ENCODE measurements around the gene NPPC. TPM values are rescaled to one million over a fixed set of nuclear protein-coding genes. Genes with fewer than 3 reads are reported as not detected.
A peak's percentile ranks its signal among the peaks of the same experiment; 100 is the strongest.
"Not testable (repeated sequence)": the region's sequence is repeated elsewhere in the genome, so short reads cannot be mapped to it uniquely, and the experiment has no call there.

Gene NPPC
- total and polyA plus RNA-seq, 7 experiments from 2014 or later = 0.58 TPM; not detected in 6

DNA sequence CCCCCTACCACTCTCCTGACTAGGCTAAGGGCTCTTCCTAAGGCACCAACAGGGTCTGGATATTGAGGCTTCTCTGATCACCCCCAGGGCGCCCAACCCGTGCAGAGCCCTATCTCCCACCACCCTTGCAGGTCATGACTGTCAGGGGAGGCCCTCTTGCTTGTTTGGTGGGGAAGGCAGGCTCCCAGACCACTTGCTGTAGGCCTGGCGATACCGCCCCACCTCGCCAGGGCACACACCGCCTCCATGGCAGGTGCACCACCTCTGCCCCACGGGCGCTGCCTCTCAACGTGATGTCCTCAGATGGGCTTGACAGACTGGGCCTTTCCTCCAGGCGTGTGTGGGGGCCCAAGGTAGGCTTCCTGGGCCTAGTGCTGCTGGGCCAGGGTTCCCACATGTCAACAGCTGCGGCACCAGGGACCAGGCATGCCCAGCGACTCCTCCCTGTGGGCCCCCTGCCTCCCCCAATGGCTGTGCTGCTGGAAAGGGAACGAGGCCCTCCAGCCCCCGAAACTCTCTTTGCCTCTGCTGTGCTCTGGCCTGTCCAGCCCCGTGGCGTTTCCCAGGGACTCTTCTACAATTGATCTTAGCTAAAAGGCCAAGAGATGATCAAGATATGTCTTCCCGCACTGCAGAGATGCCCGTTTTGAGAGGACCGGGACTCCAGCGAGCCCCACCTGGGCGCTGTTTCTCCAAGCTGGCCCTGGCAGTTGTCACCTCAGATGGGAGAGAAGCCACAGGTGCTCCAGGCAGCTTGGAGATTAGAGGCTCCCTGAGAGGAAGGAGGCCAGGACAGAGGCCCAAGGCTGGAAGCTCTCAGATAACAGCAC is 7.5 kb downstream of the NPPC start:
- H3K36me3 ChIP-seq (ENCODE audit: control insufficient read depth in 2 of 3, insufficient read depth in 3 of 3, low read length in 3 of 3) = no peaks in the 10 kb centered on the region
- intact Hi-C loops (cut with micrococcal nuclease) = no loop called here
- H3K9me3 ChIP-seq (ENCODE audit: control insufficient read depth in 2 of 3, low read length in 3 of 3) = no peaks in the 10 kb centered on the region
- ChIA-PET CTCF (no interaction called here), POLR2A (no interaction called here)
- Mint-ChIP-seq H3K4me3 (no peak overlapping the region), H3K27ac (no peak overlapping the region), H3K9me3 (no peaks in the 10 kb centered on the region), H3K27me3 (peaks cover 3 to 16% (median 8%) of the 10 kb centered on the region in 5 donors), H3K36me3 (no peaks in the 10 kb centered on the region), H3K4me1 (peaks cover 0 to 7% (median 4%) of the 10 kb centered on the region in 7 donors)
- DNase-seq = no peak
- no peak for ATAC-seq
- H3K27me3 ChIP-seq (ENCODE audit: control insufficient read depth in 2 of 2, insufficient read depth in 2 of 2, low read length in 2 of 2) = no peaks in the 10 kb centered on the region
- no peak overlapping the region for H3K27ac ChIP-seq (ENCODE audit: low read depth, low read length)
- no peaks in the 10 kb centered on the region for H3K4me1 ChIP-seq (ENCODE audit: control insufficient read depth in 2 of 2, insufficient read depth in 2 of 2, low read length in 2 of 2)
- H3K4me3 ChIP-seq (ENCODE audit: low read length) = no peak overlapping the region

DNA sequence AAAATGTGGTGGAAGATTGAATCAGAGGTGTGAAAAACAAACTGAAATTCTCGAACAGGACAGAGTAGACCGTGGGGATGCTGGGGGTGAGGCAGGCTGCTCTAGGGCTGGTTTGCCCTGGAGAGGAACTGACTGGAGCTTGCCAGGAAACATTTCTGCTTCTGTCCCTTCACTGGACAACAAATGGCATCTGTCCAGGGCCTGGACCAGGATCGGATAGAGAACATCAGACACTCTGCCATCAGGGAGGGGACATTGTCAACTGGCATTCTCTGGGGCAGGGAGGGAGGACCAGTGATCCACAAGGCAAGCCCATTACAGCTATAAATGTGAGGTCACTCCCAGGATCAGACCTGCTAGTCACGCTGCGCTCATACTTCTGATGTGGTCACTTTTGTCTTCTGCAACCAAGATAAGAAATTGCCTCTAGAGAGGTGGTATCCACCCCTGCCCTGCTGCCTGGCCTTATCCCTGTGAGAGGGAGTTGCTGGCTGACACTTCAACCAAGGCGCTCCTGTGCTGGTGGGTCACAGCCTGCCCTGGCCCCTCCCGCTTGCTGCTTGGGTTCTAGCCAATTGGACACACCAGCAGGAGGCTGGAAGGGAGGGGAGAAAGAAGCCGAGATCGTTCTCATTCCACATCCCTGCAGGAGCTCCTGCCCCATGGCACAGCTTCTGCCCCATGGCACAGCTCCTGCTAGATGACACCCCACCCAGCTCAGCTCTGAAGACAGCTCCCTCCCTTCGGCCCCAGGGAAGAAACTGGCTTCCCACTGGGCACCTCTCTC is 8.7 kb downstream of the NPPC start:
- Mint-ChIP-seq H3K4me1 (peaks cover 0 to 7% (median 4%) of the 10 kb centered on the region in 7 donors), H3K4me3 (no peak overlapping the region), H3K27me3 (peaks cover 0 to 11% (median 3%) of the 10 kb centered on the region in 5 donors), H3K9me3 (no peaks in the 10 kb centered on the region), H3K36me3 (no peaks in the 10 kb centered on the region), H3K27ac (peak overlapping the region in 2 of 9 donors; percentile 6 to 31)
- H3K4me3 ChIP-seq (ENCODE audit: low read length) = no peak overlapping the region
- no peaks in the 10 kb centered on the region for H3K36me3 ChIP-seq (ENCODE audit: control insufficient read depth in 2 of 3, insufficient read depth in 3 of 3, low read length in 3 of 3)
- H3K4me1 ChIP-seq (ENCODE audit: control insufficient read depth in 2 of 2, insufficient read depth in 2 of 2, low read length in 2 of 2) = no peaks in the 10 kb centered on the region
- no peak overlapping the region for H3K27ac ChIP-seq (ENCODE audit: low read depth, low read length)
- no peak for ATAC-seq
- POLR2A ChIA-PET = no interaction called here
- CTCF ChIA-PET = interaction anchor here (0.6 to 1.3 kb wide), 3 partner anchors 10 to 520 kb away, joined by 3 to 5 read pairs (median 5); no protein-coding TSS in a partner anchor
- H3K9me3 ChIP-seq (ENCODE audit: control insufficient read depth in 2 of 3, low read length in 3 of 3) = no peaks in the 10 kb centered on the region
- no peak for DNase-seq
- H3K27me3 ChIP-seq (ENCODE audit: control insufficient read depth in 2 of 2, insufficient read depth in 2 of 2, low read length in 2 of 2) = no peaks in the 10 kb centered on the region
- intact Hi-C loops (cut with micrococcal nuclease) = no loop called here

DNA sequence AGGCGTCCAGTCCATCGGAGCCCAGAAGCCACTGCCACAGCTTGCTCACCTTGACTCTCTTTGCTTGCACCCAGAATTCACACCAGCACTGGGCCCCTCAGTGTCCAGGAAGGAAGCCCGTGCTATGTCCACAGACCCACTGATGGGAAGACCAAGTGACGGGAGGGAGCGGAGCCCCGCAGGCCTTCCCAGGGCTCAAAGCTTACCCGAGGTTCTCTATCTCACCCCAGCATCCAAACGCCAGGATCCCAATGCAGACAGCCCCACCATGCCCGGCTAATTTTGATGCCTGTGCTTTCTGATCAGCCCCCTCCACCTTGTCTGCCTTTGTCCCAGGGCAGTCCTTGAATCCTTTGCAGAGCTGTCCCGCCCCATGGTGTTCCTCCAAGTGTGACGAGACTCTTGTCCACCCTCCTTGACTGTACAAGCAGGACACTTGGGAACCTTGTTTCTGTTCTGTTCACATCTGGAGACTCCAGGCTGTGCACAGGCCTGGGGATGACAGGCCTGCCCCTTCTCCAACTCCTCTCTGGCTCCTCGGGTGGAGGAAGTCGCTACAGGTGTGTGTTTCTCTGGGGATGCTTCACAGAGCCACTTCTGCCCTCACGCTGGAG is 12.0 kb downstream of the NPPC start:
- H3K27me3 ChIP-seq (ENCODE audit: control insufficient read depth in 2 of 2, insufficient read depth in 2 of 2, low read length in 2 of 2) = no peaks in the 10 kb centered on the region
- DNase-seq (no peak), ATAC-seq (no peak)
- Mint-ChIP-seq H3K36me3 (no peaks in the 10 kb centered on the region), H3K27me3 (peaks cover 0 to 4% (median 0%) of the 10 kb centered on the region in 5 donors), H3K4me1 (peaks cover 2 to 26% (median 15%) of the 10 kb centered on the region in 7 donors), H3K9me3 (no peaks in the 10 kb centered on the region), H3K27ac (no peak overlapping the region), H3K4me3 (no peak overlapping the region)
- no peaks in the 10 kb centered on the region for H3K36me3 ChIP-seq (ENCODE audit: control insufficient read depth in 2 of 3, insufficient read depth in 3 of 3, low read length in 3 of 3)
- H3K9me3 ChIP-seq (ENCODE audit: control insufficient read depth in 2 of 3, low read length in 3 of 3) = no peaks in the 10 kb centered on the region
- no peak overlapping the region for H3K27ac ChIP-seq (ENCODE audit: low read depth, low read length)
- no peak overlapping the region for H3K4me3 ChIP-seq (ENCODE audit: low read length)
- ChIA-PET CTCF (interaction anchor here (1.5 kb wide), 1 partner anchor 414 kb away, joined by 3 read pairs; no protein-coding TSS in a partner anchor), POLR2A (no interaction called here)
- H3K4me1 ChIP-seq (ENCODE audit: control insufficient read depth in 2 of 2, insufficient read depth in 2 of 2, low read length in 2 of 2) = peaks cover 0 to 10% of the 10 kb centered on the region in 2 donors
- intact Hi-C loops (cut with micrococcal nuclease) = no loop called here

DNA sequence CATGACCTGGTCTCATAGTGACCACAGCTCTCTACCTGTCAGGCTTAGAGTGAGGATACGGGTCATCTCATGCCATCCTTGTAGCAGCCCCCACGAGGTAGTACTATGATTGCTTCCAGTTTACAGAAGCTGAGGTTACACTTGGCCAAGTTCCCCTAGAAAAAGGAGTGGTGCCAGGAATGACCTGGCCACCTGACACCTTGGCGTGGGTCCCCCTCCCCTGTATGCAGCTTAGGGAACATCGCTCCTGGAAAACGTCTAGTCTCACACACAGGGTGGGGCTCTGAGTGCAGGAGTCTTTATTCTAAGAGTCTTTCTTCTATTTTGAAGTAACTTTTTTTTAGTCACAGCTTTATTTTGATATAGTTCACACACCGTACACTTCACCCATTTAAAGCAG is 14.8 kb downstream of the NPPC start:
- no peaks in the 10 kb centered on the region for H3K27me3 ChIP-seq (ENCODE audit: control insufficient read depth in 2 of 2, insufficient read depth in 2 of 2, low read length in 2 of 2)
- H3K27me3 Mint-ChIP-seq = peaks cover 0 to 4% (median 0%) of the 10 kb centered on the region in 5 donors
- peaks cover 0 to 10% of the 10 kb centered on the region in 2 donors for H3K4me1 ChIP-seq (ENCODE audit: control insufficient read depth in 2 of 2, insufficient read depth in 2 of 2, low read length in 2 of 2)
- no peak overlapping the region for H3K4me3 Mint-ChIP-seq
- peak overlapping the region in 1 of 9 donors; percentile 8 for H3K27ac Mint-ChIP-seq
- peaks cover 2 to 24% (median 14%) of the 10 kb centered on the region in 7 donors for H3K4me1 Mint-ChIP-seq
- no peaks in the 10 kb centered on the region for H3K9me3 ChIP-seq (ENCODE audit: control insufficient read depth in 2 of 3, low read length in 3 of 3)
- H3K36me3 ChIP-seq (ENCODE audit: control insufficient read depth in 2 of 3, insufficient read depth in 3 of 3, low read length in 3 of 3) = no peaks in the 10 kb centered on the region
- H3K27ac ChIP-seq (ENCODE audit: low read depth, low read length) = no peak overlapping the region
- ChIA-PET CTCF (no interaction called here), POLR2A (no interaction called here)
- intact Hi-C loops (cut with micrococcal nuclease) = no loop called here
- DNase-seq (no peak), ATAC-seq (no peak)
- H3K4me3 ChIP-seq (ENCODE audit: low read length) = no peak overlapping the region
- no peaks in the 10 kb centered on the region for H3K9me3 Mint-ChIP-seq
- no peaks in the 10 kb centered on the region for H3K36me3 Mint-ChIP-seq

DNA sequence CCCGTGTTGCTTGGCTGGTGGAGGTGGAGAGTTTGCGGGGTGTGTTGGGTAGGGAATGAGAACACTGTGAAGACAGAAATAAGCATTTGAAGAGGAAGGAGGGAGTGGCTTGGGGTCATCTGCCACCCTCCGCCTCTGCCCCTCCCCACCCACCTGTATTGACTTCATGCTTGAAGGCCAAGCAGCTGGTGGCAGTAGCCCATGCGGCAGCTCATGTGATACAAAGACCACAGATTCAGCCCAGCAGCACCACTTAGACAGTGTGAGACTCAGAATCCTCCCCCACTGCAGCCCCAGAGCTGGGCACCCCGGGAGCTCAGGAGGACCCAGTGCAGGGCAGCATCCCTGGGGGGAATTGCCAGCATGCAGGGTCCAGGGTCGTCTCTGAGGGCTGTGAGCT is 15.4 kb downstream of the NPPC start:
- H3K27me3 Mint-ChIP-seq = peaks cover 0 to 4% (median 0%) of the 10 kb centered on the region in 5 donors
- no peaks in the 10 kb centered on the region for H3K9me3 ChIP-seq (ENCODE audit: control insufficient read depth in 2 of 3, low read length in 3 of 3)
- no peak overlapping the region for H3K4me3 Mint-ChIP-seq
- no peaks in the 10 kb centered on the region for H3K9me3 Mint-ChIP-seq
- H3K27ac ChIP-seq (ENCODE audit: low read depth, low read length) = no peak overlapping the region
- no peaks in the 10 kb centered on the region for H3K27me3 ChIP-seq (ENCODE audit: control insufficient read depth in 2 of 2, insufficient read depth in 2 of 2, low read length in 2 of 2)
- no peak overlapping the region for H3K4me3 ChIP-seq (ENCODE audit: low read length)
- peaks cover 0 to 10% of the 10 kb centered on the region in 2 donors for H3K4me1 ChIP-seq (ENCODE audit: control insufficient read depth in 2 of 2, insufficient read depth in 2 of 2, low read length in 2 of 2)
- peaks cover 2 to 27% (median 14%) of the 10 kb centered on the region in 7 donors for H3K4me1 Mint-ChIP-seq
- H3K27ac Mint-ChIP-seq = peak overlapping the region in 2 of 9 donors; percentile 8 to 32
- peak; percentile 16 for ATAC-seq
- CTCF ChIA-PET = no interaction called here
- H3K36me3 ChIP-seq (ENCODE audit: control insufficient read depth in 2 of 3, insufficient read depth in 3 of 3, low read length in 3 of 3) = no peaks in the 10 kb centered on the region
- POLR2A ChIA-PET = interaction anchor here (0.7 kb wide), 1 partner anchor 407 kb away, joined by 3 read pairs; no protein-coding TSS in a partner anchor
- DNase-seq = no peak
- no peaks in the 10 kb centered on the region for H3K36me3 Mint-ChIP-seq
- intact Hi-C loops (cut with micrococcal nuclease) = no loop called here

DNA sequence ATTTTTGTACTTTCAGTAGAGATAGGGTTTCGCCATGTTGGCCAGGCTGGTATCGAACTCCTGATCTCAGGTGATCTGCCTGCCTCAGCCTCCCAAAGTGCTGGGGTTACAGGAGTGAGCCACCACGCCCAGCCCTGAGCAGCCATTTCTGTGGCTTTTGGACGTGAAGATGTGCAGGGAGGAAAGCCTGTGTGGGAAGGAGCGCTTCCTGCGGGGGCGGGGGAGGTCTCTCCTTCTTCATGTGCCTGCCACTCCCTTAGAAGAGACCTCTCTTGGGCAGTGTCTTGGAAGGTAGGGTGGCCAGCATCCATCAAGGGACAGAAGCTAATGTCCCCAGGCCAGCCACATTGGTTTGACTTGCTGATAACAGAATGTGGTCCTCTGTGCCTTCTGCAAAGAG is 16.0 kb downstream of the NPPC start:
- H3K4me3 ChIP-seq (ENCODE audit: low read length); POLR2A ChIA-PET; CTCF ChIA-PET; H3K27ac ChIP-seq (ENCODE audit: low read depth, low read length); H3K27me3 Mint-ChIP-seq; ATAC-seq; H3K36me3 Mint-ChIP-seq; intact Hi-C loops (cut with micrococcal nuclease); H3K36me3 ChIP-seq (ENCODE audit: control insufficient read depth in 2 of 3, insufficient read depth in 3 of 3, low read length in 3 of 3); H3K9me3 ChIP-seq (ENCODE audit: control insufficient read depth in 2 of 3, low read length in 3 of 3); DNase-seq; H3K9me3 Mint-ChIP-seq; H3K27me3 ChIP-seq (ENCODE audit: control insufficient read depth in 2 of 2, insufficient read depth in 2 of 2, low read length in 2 of 2): not testable (repeated sequence)
- Mint-ChIP-seq H3K27ac (peak overlapping the region in 5 of 9 donors; percentile 23 to 62 (median 55)), H3K4me1 (peaks cover 2 to 27% (median 14%) of the 10 kb centered on the region in 7 donors), H3K4me3 (peak overlapping the region in 2 of 10 donors; percentile 7 to 36)
- H3K4me1 ChIP-seq (ENCODE audit: control insufficient read depth in 2 of 2, insufficient read depth in 2 of 2, low read length in 2 of 2) = peaks cover 0 to 10% of the 10 kb centered on the region in 2 donors

All from naive thymus-derived CD4-positive, alpha-beta T cell (primary cell).